GM12872 (cell line): ENCODE data around the gene KY.
A peak's percentile ranks its signal among the peaks of the same experiment; 100 is the strongest.

ENCODE experiments used
- TF ChIP-seq, protein P1 (sequence below): IDR thresholded peaks from 3 replicates; pipeline ENCODE4 v1.5.1; 2011; ENCODE audit warnings: low read depth, mild to moderate bottlenecking, low read length, moderate library complexity; ENCODE audit not compliant: insufficient read depth

The KY gene

DNA sequence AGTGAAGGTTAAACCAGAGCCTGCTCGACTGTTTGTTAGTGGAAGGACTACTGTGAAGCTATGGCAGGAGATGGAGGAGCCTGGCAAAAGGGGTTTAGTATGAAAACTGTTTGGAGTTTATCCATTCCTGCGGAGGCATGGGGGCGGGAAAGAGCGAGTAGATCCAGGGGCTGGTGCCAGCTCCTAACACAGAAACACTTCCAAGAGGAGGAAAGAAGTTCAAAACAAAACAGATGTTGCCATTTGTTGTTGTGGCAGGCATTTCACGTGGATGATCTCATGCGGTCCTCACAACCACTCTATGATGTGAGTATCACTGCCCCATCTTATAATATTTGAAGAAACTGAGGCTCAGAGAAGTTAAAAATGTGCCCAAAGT is 30.7 kb upstream of the KY start:
- TF ChIP-seq, protein P1, sequence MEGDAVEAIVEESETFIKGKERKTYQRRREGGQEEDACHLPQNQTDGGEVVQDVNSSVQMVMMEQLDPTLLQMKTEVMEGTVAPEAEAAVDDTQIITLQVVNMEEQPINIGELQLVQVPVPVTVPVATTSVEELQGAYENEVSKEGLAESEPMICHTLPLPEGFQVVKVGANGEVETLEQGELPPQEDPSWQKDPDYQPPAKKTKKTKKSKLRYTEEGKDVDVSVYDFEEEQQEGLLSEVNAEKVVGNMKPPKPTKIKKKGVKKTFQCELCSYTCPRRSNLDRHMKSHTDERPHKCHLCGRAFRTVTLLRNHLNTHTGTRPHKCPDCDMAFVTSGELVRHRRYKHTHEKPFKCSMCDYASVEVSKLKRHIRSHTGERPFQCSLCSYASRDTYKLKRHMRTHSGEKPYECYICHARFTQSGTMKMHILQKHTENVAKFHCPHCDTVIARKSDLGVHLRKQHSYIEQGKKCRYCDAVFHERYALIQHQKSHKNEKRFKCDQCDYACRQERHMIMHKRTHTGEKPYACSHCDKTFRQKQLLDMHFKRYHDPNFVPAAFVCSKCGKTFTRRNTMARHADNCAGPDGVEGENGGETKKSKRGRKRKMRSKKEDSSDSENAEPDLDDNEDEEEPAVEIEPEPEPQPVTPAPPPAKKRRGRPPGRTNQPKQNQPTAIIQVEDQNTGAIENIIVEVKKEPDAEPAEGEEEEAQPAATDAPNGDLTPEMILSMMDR = no peak

DNA sequence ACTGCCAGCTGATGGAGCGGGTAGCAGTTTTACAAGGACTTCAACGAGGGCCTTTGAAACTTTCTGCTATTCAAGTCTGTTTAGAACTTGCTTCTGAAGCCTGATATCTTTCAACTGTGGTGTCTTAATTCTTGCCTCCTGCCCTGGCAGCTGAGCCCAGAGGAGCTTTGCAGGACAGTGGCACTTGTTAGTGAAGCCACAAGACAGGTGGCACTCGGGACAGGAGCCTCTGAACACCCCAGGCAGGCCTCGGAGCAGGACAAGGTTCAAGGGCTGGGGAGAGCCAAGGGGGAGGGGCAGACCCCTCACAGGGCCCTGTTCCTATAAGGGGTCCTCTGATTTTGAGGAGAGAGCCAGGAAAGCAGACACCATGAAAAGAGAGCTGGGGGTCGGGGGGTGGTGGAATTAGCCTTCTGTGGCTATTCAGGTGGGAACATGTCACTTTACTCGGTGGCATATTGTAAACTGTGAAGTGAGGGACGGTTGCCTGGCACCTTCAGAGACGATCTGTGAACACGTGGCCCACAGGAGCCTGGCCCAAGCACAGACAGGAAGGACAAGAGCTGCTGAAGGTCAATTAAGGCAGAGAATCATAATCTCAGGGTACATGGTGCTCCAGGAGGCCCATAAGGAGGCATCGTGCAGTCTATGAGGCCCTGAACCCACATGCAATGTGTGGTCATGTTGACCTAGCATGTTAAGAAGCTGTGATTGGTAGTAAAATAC is 30.1 kb upstream of the KY start:
- TF ChIP-seq, protein P1 = no peak

DNA sequence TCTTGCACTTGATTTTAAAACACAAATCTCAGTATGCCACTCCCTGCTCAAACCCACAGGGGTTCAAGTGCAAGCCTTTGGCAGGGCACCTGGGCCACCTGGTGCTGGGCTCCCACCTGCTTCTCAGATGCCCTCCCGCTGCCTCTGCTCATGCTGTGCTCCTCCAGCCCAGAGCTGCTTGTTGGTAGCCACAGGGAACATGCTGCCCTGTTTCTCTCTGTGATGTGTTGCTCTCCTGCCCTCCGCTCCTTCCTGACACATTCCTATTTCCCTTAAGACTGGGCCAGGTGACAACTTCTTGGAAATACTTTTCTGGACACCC is 27.1 kb upstream of the KY start:
- TF ChIP-seq, protein P1 = no peak

DNA sequence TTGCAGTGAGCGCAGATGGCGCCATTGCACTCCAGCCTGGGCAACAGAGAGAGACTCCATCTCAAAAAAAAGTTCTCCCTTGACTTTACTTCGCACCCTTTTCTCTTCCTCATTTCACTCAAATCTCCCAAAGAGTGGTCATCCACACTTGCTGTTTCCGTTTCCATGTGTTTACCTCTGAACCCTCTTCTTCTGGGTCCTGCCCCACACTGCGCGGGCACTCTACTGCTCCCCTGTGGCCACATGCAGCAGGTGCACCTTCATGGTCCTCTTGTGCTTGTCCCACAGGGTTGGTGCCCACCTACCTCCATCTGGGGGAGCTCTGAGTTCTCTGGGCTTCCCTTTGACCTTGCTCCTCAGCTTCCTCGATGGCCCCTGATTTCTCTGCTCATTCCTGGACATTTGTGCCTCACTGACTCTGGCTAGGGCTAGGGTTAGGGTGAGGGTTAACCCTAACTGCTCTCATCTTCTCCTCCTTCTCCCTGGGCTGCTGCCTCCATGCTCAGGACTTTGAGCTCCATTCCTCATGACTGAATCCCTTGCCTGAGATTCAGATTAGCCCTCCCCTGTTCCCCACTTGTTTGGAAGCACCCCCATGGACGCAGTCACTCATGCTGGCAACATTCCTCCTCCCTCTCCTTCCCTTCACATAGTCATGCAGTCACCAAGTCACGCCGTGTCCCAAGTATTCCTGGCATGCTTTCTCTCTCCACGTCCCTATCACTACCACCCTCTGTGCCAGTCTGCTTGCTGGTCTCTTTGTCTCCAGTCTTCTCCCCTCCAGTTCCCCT is 26.6 kb upstream of the KY start:
- TF ChIP-seq, protein P1 = peak; percentile 74

DNA sequence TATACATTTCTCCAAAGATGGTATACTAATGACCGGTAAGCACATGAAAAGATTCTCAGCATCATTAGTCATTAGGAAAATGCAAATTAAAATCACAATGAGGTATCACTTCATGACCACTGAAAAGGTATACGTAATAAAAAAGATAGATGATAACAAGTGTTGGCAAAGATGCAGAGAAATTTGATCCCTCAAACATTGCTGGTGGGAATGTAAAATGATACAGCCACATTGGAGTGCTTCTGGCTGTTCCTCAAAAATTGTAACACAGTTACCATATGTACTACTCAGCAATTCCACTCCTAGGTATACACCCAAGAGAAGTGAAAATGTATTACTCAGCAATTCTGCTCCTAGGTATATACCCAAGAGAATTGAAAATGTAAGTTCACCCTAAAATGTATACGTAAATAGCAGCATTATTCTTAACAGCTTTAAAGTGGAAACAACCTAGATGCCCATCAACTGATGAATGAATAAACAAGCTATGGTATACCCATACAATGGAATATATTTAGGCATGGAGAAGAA is 25.0 kb upstream of the KY start:
- TF ChIP-seq, protein P1 = no peak

DNA sequence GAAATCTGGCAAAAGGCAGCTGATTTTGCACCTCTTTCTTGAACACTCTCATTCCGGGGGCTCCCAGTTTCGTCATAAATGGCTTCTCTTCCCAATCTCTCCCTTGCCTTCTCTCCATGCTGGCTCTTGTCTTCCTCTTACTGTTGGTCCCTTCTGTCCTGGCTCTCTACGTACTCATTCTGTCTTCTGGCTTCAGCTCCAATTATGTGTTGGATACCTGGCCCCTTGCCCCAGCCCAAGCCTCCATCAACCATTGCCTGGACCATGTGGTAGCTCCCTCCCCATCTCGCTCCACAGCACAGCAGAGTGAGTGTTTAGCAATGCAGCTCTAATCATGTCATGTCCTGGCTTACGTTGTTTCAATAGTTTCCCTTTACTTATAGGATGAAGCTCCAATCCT is 21.7 kb upstream of the KY start:
- TF ChIP-seq, protein P1 = no peak

DNA sequence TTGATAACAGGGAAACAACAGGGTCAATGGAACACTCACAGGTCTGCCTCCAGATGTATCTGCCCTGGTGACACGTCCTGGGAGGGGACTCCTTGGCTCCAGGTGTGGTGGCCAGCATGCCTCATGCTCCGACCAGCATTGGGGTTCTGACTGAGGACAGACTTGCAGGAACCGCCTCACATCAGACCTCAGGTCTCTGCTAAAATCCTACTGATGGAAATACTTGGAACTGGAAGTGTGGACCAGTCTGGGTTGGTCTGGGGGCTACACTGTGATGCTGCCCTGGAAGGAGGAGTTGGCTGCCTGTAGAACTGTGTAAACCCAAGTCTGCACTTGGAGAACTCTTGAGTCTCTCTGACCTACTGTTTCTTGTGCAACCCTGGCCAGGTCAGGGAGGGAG is 17.1 kb upstream of the KY start:
- TF ChIP-seq, protein P1 = no peak
